GM19239 (cell line): ENCODE data around the gene NEO1.

Source experiments
- DNase-seq: peaks from one replicate; pipeline ENCODE4 v3.0.0; 2011; ENCODE audit warnings: low spot score; ENCODE audit not compliant: insufficient read length
- FAIRE-seq: peaks from 2 replicates; lab custom pipeline; 2011; peaks lifted over from hg19 to GRCh38; lab: Jason Lieb, UNC

NEO1 gene

GRCh38 chr15:73240866-73241499 is 188.7 kb downstream of the NEO1 start:
- FAIRE-seq: peak; percentile 82

GRCh38 chr15:73244333-73244732 is 192.1 kb downstream of the NEO1 start:
- no peak for DNase-seq
- peak; percentile 35 for FAIRE-seq

More at GRCh38 chr15:73240866-73241499, 188.7 kb downstream of the NEO1 start:
- DNase-seq: peak; percentile 41

GRCh38 chr15:73246439-73246838 is 194.2 kb downstream of the NEO1 start:
- DNase-seq: no peak

GRCh38 chr15:73246898-73247297 is 194.6 kb downstream of the NEO1 start:
- DNase-seq (no peak), FAIRE-seq (no peak)

More at GRCh38 chr15:73246439-73246838, 194.2 kb downstream of the NEO1 start:
- FAIRE-seq: no peak

GRCh38 chr15:73247331-73247730 is 195.1 kb downstream of the NEO1 start:
- DNase-seq: no peak
- no peak for FAIRE-seq

GRCh38 chr15:73249499-73249898 is 197.2 kb downstream of the NEO1 start:
- DNase-seq (no peak), FAIRE-seq (no peak)

- DNase-seq (no peak), FAIRE-seq (no peak)
Observed at GRCh38 chr15:73254598-73254997, 202.3 kb downstream of the NEO1 start.

- DNase-seq: no peak
- no peak for FAIRE-seq
Observed at GRCh38 chr15:73258271-73259108, 206.2 kb downstream of the NEO1 start.

- no peak for FAIRE-seq
- DNase-seq: no peak
Observed at GRCh38 chr15:73264881-73265280, 212.6 kb downstream of the NEO1 start.

GRCh38 chr15:73265536-73266153 is 213.4 kb downstream of the NEO1 start:
- DNase-seq (peak; percentile 32), FAIRE-seq (peak; percentile 78)

GRCh38 chr15:73268457-73268856 is 216.2 kb downstream of the NEO1 start:
- no peak for DNase-seq
- FAIRE-seq: no peak

GRCh38 chr15:73270366-73271097 is 218.3 kb downstream of the NEO1 start:
- no peak for FAIRE-seq

GRCh38 chr15:73273181-73274002 is 221.1 kb downstream of the NEO1 start:
- peak; percentile 45 for DNase-seq

More at GRCh38 chr15:73270366-73271097, 218.3 kb downstream of the NEO1 start:
- no peak for DNase-seq

GRCh38 chr15:73275862-73276261 is 223.6 kb downstream of the NEO1 start:
- DNase-seq: no peak
- FAIRE-seq: no peak

More at GRCh38 chr15:73273181-73274002, 221.1 kb downstream of the NEO1 start:
- peak; percentile 74 for FAIRE-seq

GRCh38 chr15:73282567-73283365 is 230.5 kb downstream of the NEO1 start:
- FAIRE-seq (no peak), DNase-seq (no peak)

- DNase-seq (no peak), FAIRE-seq (no peak)
Observed at GRCh38 chr15:73283366-73283962, 231.2 kb downstream of the NEO1 start.

- FAIRE-seq: no peak
- no peak for DNase-seq
Observed at GRCh38 chr15:73284090-73284716, 231.9 kb downstream of the NEO1 start.

- peak; percentile 39 for FAIRE-seq
Observed at GRCh38 chr15:73286311-73286710, 234.0 kb downstream of the NEO1 start.

More at GRCh38 chr15:73286311-73286710, 234.0 kb downstream of the NEO1 start:
- DNase-seq: no peak
